DMS53 (cell line): Measurements from ENCODE around the gene PPARG.

Source experiments
- DNase-seq: peaks from one replicate; lab custom pipeline; 2025; lab: John Stamatoyannopoulos, UW

Gene PPARG

DNA sequence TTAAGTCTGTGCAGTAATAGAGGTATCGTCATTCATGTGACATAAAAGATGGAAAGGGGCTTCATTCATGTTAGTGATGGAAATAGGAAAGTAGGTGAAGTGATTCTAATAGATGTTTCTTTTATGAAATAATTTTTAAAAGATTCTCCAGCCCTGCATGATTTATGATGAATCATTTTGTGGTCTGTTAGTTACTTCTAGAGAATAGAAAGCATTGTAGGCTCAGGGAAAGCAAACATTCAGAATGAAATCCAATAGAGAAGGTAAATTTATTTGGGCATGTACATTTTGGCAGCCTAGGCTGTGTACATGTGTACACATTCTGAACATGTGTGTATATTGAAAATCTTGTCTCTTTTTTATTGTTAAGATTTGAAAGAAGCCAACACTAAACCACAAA lies 23.1 kb downstream of the PPARG start:
- DNase-seq: no peak

DNA sequence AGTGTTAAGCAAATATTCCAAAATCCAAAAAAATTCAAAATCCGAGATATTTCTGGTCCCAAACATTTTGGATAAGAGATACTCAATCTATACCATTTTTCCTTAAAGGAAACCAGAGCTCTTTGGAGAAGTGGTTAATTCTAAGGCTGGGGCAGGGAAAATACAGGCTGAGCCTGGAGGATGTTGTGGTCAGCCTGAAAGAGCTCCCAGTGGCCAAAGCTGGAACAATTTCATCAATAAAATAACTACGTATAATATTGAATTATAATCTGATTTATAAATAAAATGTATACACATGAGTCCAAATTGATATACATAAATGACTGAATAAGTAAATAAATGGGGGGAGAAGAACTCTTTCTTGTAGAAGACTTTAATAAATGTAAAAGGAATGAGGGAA lies 24.6 kb downstream of the PPARG start:
- DNase-seq: no peak

DNA sequence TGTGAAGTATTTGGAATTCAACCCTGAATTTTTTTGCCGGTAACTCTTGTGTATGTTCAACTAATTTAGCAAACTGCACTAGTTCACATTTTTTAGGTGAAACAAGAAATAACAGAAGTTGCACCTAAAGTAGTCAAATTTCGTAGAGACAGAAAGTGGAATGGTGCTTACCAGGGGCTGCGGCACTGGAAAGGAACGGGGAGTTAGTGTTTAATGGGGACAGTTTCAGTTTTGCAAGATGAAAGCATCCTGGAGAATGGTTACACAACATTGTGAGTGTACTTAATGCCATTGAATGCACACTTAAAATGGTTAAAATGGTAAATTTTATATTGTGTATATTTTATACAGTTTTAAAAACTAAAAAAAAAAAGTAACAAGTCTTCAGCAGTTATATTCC lies 27.4 kb downstream of the PPARG start:
- DNase-seq: no peak

- DNase-seq: peak; percentile 19
These were observed 28.0 kb downstream of the PPARG start for GRCh38 chr3:12316729-12317351.

GRCh38 chr3:12317914-12318313 lies 29.0 kb downstream of the PPARG start:
- no peak for DNase-seq

- DNase-seq: no peak
These were observed 30.1 kb downstream of the PPARG start for GRCh38 chr3:12318758-12319621.

DNA sequence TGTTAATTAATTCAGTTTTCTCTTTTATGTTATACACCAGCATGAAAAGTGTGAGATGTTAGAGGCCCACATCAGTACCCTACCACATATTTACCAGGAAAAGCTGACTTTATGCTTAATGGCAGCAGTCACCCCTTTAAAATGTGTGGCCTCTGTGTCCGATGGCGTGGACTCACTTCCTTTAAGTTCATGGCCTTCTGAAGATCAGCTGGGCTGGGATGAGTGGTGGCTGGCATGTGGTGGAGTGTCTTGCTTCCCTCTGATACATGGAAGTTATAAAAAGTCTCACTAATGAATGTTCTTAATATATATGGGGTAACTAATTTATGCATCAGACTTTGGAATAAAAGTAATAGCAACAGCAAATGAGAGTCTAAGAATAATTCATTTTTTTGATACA lies 32.1 kb downstream of the PPARG start:
- DNase-seq: no peak

DNA sequence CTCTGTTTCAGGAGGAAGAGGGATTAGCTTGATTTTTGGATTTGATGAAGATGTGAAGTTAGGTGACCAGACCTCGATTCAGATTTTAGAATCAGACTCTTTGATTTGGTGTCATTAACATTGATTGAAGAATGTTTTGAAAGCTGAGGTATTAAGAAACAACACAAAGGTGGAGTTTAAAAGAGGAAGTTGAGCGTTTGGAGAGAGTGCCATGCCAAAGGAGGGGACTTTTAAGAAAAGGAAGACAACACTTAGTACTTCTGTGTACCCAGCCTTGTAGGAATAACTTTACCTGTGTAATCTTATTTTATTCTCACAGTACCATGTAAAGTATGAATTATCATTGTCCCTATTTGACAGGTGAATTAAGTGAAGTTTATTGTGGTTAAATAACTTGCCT lies 34.4 kb downstream of the PPARG start:
- no peak for DNase-seq

GRCh38 chr3:12325586-12326515 lies 37.0 kb downstream of the PPARG start:
- no peak for DNase-seq

GRCh38 chr3:12327021-12327420 lies 38.2 kb downstream of the PPARG start:
- DNase-seq: no peak

- DNase-seq: no peak
These were observed 39.4 kb downstream of the PPARG start for GRCh38 chr3:12328132-12328836.

- no peak for DNase-seq
These were observed 40.1 kb downstream of the PPARG start for GRCh38 chr3:12328837-12329462.

DNA sequence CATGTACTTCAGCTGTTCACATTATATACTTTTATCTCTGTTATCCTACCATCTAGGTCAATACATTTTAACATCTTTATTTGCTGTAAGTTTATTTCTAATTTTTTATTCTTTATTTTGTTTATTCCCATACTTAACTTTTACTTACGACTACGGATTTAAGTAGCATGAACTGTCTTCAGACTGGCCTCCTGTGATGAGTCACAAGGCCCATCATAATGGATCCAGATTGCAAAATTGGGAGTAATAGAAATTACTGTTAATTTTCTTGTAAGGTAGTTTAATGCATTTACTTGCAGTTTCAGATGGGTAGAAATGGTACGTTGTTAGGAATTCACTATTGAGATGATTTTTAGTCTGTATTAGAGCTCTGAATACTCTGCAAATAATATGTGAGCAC lies 45.9 kb downstream of the PPARG start:
- DNase-seq: no peak

- DNase-seq: no peak
These were observed 46.6 kb downstream of the PPARG start for GRCh38 chr3:12335421-12335820.

DNA sequence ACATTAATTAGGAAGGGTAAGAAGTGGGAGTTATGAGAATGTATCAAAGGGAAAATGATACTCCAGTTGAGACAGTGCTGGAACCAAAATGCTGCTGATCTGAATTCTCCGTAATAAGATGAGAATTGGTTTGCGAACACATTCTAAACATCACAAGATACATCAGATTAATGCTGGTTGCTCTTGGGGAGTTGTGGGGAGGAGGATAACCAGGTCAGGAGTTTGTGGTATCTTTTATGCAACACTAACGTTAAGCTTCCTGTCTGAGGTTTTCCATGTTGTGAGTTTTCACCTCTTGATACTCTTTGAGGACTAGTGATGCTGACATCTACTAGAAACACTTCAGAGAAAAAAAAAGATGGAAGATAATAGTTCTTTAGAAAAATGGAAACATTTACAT lies 47.2 kb downstream of the PPARG start:
- DNase-seq: no peak

DNA sequence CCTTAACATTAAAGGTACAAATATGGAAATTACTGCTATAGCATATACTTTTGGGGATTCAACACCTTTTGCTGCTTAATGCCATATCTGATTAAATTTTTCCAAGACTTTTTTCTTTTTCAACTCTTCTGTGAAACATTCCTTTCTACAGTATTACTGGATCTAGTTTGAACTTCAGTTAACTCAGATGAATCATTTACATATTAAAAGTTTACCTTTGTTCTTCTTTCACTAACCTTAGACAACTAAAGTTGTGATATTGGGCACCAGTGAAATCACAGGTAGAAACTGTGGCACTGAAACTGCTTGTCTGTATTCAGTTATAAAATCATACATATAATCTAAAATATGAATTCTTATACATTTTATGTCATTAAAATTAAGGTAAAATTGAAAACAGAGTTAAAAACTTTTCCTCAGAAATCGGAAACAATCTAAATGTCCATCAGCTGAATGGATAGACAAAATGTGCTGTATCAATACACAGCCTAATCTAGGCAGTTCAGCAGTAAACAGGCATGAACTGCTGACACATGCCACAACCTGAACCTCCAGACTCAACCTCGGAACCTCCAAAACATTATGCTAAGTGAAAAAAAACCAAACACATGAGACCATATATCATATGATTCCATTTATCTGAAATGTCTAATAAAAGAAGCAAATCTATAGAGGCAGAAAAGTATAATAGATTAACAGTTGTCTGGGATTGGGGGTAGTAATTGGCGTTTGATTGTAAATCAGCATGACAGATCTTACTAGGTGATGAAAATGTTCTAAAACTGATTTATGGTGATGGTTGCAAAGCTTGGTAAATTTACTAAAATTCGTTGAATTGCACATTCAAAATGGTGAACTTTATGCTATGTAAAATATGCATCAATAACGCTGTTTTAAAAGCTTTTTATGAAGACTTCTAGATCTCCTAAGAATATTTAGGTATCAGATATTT lies 50.0 kb downstream of the PPARG start:
- DNase-seq: no peak

- DNase-seq: no peak
These were observed 51.0 kb downstream of the PPARG start for GRCh38 chr3:12339701-12340480.

DNA sequence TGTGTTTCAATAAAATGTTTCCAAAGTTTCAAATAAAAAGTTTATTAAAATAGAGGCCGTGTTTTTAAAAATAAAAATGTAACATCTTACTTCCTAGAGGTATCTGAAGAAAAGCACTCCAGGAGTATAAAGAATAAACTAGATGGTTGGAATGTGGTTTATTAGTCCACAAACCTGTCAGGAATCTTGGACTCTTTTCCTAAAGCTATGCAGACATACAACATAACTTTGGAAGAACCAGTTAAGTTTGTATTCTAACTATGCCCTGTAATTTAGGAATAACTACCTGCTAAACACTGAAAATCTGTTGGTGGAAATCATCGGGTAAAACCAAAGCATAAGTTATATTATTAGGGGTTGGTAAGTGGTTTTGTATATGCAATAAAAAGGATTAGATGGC lies 51.6 kb downstream of the PPARG start:
- DNase-seq: no peak

GRCh38 chr3:12342151-12342550 lies 53.3 kb downstream of the PPARG start:
- no peak for DNase-seq
